NCI-H128 (cell line): Measurements from ENCODE around the gene TMEM121.
"Not testable (repeated sequence)": the region's sequence is repeated elsewhere in the genome, so short reads cannot be mapped to it uniquely, and the experiment has no call there.

Experiments used
- DNase-seq: peaks from one replicate; lab custom pipeline; 2025; ENCODE audit not compliant: unreplicated experiment; lab: John Stamatoyannopoulos, UW

TMEM121 gene

GRCh38 chr14:105541218-105541875 is 15.0 kb downstream of the TMEM121 start:
- DNase-seq, result no peak

- DNase-seq, result not testable (repeated sequence)
Measured at GRCh38 chr14:105545676-105546075, 19.3 kb downstream of the TMEM121 start.

GRCh38 chr14:105546410-105546809 is 20.0 kb downstream of the TMEM121 start:
- not testable (repeated sequence) for DNase-seq

- not testable (repeated sequence) for DNase-seq
Measured at GRCh38 chr14:105547072-105547471, 20.7 kb downstream of the TMEM121 start.

- no peak for DNase-seq
Measured at GRCh38 chr14:105547741-105548169, 21.4 kb downstream of the TMEM121 start.

GRCh38 chr14:105549481-105549880 is 23.1 kb downstream of the TMEM121 start:
- no peak for DNase-seq

GRCh38 chr14:105554022-105554421 is 27.6 kb downstream of the TMEM121 start:
- DNase-seq, result no peak

GRCh38 chr14:105554523-105554922 is 28.1 kb downstream of the TMEM121 start:
- DNase-seq, result no peak

GRCh38 chr14:105557671-105558070 is 31.3 kb downstream of the TMEM121 start:
- DNase-seq, result not testable (repeated sequence)

GRCh38 chr14:105558449-105559154 is 32.2 kb downstream of the TMEM121 start:
- DNase-seq, result not testable (repeated sequence)

- not testable (repeated sequence) for DNase-seq
Measured at GRCh38 chr14:105559384-105560047, 33.1 kb downstream of the TMEM121 start.

- DNase-seq, result not testable (repeated sequence)
Measured at GRCh38 chr14:105560048-105560669, 33.8 kb downstream of the TMEM121 start.

- not testable (repeated sequence) for DNase-seq
Measured at GRCh38 chr14:105561345-105561744, 35.0 kb downstream of the TMEM121 start.

- DNase-seq, result no peak
Measured at GRCh38 chr14:105562713-105563346, 36.4 kb downstream of the TMEM121 start.

GRCh38 chr14:105563347-105563737 is 37.0 kb downstream of the TMEM121 start:
- DNase-seq, result no peak

- DNase-seq, result not testable (repeated sequence)
Measured at GRCh38 chr14:105564536-105564935, 38.2 kb downstream of the TMEM121 start.

- DNase-seq, result not testable (repeated sequence)
Measured at GRCh38 chr14:105565185-105565919, 39.0 kb downstream of the TMEM121 start.

GRCh38 chr14:105566248-105567163 is 40.1 kb downstream of the TMEM121 start:
- DNase-seq, result not testable (repeated sequence)
